Thyroid gland (tissue), 4 donors: Measurements from ENCODE around the gene CCR9. TPM values are rescaled to one million over a fixed set of nuclear protein-coding genes. Genes with fewer than 3 reads are reported as not detected.

ENCODE experiments used
- DNase-seq, 2 donors: peaks; one replicate each; pipeline ENCODE4 v3.0.0-alpha.2; 2019
- H3K27ac ChIP-seq, 3 donors: fragments of 200-600 bp; sonication (generic); 1 replicate in 2 of 3; 2 replicates in 1 of 3; pipeline ENCODE4 v1.5.1; 2016 to 2019; ENCODE audit warnings: mild to moderate bottlenecking in 1 of 3, moderate library complexity in 1 of 3
- H3K27me3 ChIP-seq: fragments of 200-600 bp; sonication (generic); one replicate; pipeline ENCODE4 v1.5.1; 2019
- H3K36me3 ChIP-seq, 2 donors: fragments of 200-600 bp; sonication (generic); one replicate each; pipeline ENCODE4 v1.5.1; 2016 to 2019
- H3K4me1 ChIP-seq, 2 donors: fragments of 200-600 bp; sonication (generic); one replicate each; pipeline ENCODE4 v1.5.1; 2017 to 2019
- H3K4me3 ChIP-seq, 3 donors: fragments of 200-600 bp; sonication (generic); replicated peaks in 1 of 3; 1 replicate in 2 of 3; 2 replicates in 1 of 3; pipeline ENCODE4 v1.5.1; 2016; ENCODE audit warnings: mild to moderate bottlenecking in 1 of 3
- H3K9me3 ChIP-seq: fragments of 200-600 bp; sonication (generic); one replicate; pipeline ENCODE4 v1.5.1; 2017
- CTCF ChIP-seq, 6 experiments: fragments of 200-600 bp in 3 of 6; fragments of 450-650 bp in 3 of 6; sonication (generic) in 3 of 6; IDR thresholded peaks; one replicate each; pipeline ENCODE4 v1.5.1; 2016 to 2019; ENCODE audit warnings: antibody characterized with exemption in 6 of 6, mild to moderate bottlenecking in 2 of 6, inconsistent platforms in 1 of 6, moderate library complexity in 1 of 6
- POLR2A ChIP-seq, 2 donors: fragments of 450-650 bp; IDR thresholded peaks; one replicate each; pipeline ENCODE4 v1.6.1; 2017; ENCODE audit warnings: antibody characterized with exemption in 2 of 2, mild to moderate bottlenecking in 2 of 2, moderate library complexity in 1 of 2
- WGBS, 2 donors: methylation state at CpG; one replicate each; pipeline ENCODE4 v1.1.5; 2017; 5-methylcytosine and 5-hydroxymethylcytosine counted together
- intact Hi-C: fragments of 100-400 bp; cut with DNase I; formaldehyde crosslinking; loops from one replicate; pipeline ENCODE4 v1.15.1; 2023
- total RNA-seq, 4 donors: library from RNA; depleted of rRNA; stranded (reverse); fragments of >200 nt; gene quantifications; one replicate each; pipeline ENCODE4 v1.2.3, GENCODE V29; 2016

CCR9 gene
- total RNA-seq, 4 donors from 2014 or later: not detected

GRCh38 chr3:45887759-45888511 lies 1.6 kb downstream of the CCR9 start:
- H3K36me3 ChIP-seq: no peaks in the 10 kb centered on the region
- 76 to 81% methylated on average over 7 of the region's 7 CpGs for WGBS, 2 donors
- no peak overlapping the region for H3K4me3 ChIP-seq
- intact Hi-C loops: no loop called here
- no peak for TF ChIP-seq CTCF (IDR thresholded peaks at IDR 0.05)
- TF ChIP-seq POLR2A (IDR thresholded peaks at IDR 0.05): no peak
- no peaks in the 10 kb centered on the region for H3K27me3 ChIP-seq
- peaks cover 3% of the 10 kb centered on the region in 2 donors for H3K4me1 ChIP-seq
- no peak for DNase-seq
- H3K9me3 ChIP-seq: no peaks in the 10 kb centered on the region
- no peak overlapping the region for H3K27ac ChIP-seq

- Histone ChIP-seq H3K4me1 (peaks cover 3% of the 10 kb centered on the region in 2 donors), H3K27ac (no peak overlapping the region), H3K27me3 (no peaks in the 10 kb centered on the region), H3K4me3 (no peak overlapping the region), H3K36me3 (no peaks in the 10 kb centered on the region), H3K9me3 (no peaks in the 10 kb centered on the region)
- 77 to 82% methylated on average over 4 of the region's 4 CpGs for WGBS, 2 donors
- intact Hi-C loops: no loop called here
- TF ChIP-seq CTCF (IDR thresholded peaks at IDR 0.05) (no peak), POLR2A (IDR thresholded peaks at IDR 0.05) (no peak)
- no peak for DNase-seq
These were observed 3.0 kb downstream of the CCR9 start for GRCh38 chr3:45889337-45889736.

GRCh38 chr3:45890405-45890804 lies 4.1 kb downstream of the CCR9 start:
- DNase-seq: peak; percentile 79 to 81
- 20 to 36% methylated on average over 3 of the region's 3 CpGs for WGBS, 2 donors
- H3K4me3 ChIP-seq: no peak overlapping the region
- intact Hi-C loops: no loop called here
- H3K9me3 ChIP-seq: no peaks in the 10 kb centered on the region
- no peak overlapping the region for H3K27ac ChIP-seq
- no peaks in the 10 kb centered on the region for H3K27me3 ChIP-seq
- H3K4me1 ChIP-seq: peaks cover 3% of the 10 kb centered on the region in 2 donors
- no peaks in the 10 kb centered on the region for H3K36me3 ChIP-seq
- TF ChIP-seq CTCF (IDR thresholded peaks at IDR 0.05): no peak
- no peak for TF ChIP-seq POLR2A (IDR thresholded peaks at IDR 0.05)

GRCh38 chr3:45892161-45892560 lies 5.8 kb downstream of the CCR9 start:
- H3K4me3 ChIP-seq: no peak overlapping the region
- no peak for TF ChIP-seq POLR2A (IDR thresholded peaks at IDR 0.05)
- TF ChIP-seq CTCF (IDR thresholded peaks at IDR 0.05): no peak
- H3K27ac ChIP-seq: no peak overlapping the region
- no peak for DNase-seq
- peaks cover 3% of the 10 kb centered on the region in 2 donors for H3K4me1 ChIP-seq
- H3K36me3 ChIP-seq: no peaks in the 10 kb centered on the region
- no peaks in the 10 kb centered on the region for H3K27me3 ChIP-seq
- H3K9me3 ChIP-seq: no peaks in the 10 kb centered on the region
- intact Hi-C loops: no loop called here
- 96 to 97% methylated on average over 1 of the region's 1 CpG for WGBS, 2 donors

- 74 to 82% methylated on average over 6 of the region's 6 CpGs for WGBS, 2 donors
- Histone ChIP-seq H3K9me3 (no peaks in the 10 kb centered on the region), H3K27ac (no peak overlapping the region), H3K36me3 (no peaks in the 10 kb centered on the region), H3K4me1 (peaks cover 3% of the 10 kb centered on the region in 2 donors), H3K4me3 (no peak overlapping the region), H3K27me3 (no peaks in the 10 kb centered on the region)
- DNase-seq: no peak
- intact Hi-C loops: no loop called here
- TF ChIP-seq POLR2A (IDR thresholded peaks at IDR 0.05) (no peak), CTCF (IDR thresholded peaks at IDR 0.05) (no peak)
These were observed 7.7 kb downstream of the CCR9 start for GRCh38 chr3:45894015-45894414.
